CD4-positive, alpha-beta memory T cell (primary cell): ENCODE results near the gene HSD17B2. TPM values are rescaled to one million over a fixed set of nuclear protein-coding genes. Genes with fewer than 3 reads are reported as not detected.

Experiments
- CTCF ChIA-PET: fragments of 350-600 bp; sonication (Branson Sonifier 250); formaldehyde crosslinking; loops from one replicate; lab custom pipeline; 2021; ENCODE audit warnings: inconsistent platforms; ENCODE audit not compliant: partially characterized antibody; lab: Charles Lee
- POLR2A ChIA-PET: fragments of 350-600 bp; sonication (Branson Sonifier 250); formaldehyde crosslinking; loops from one replicate; lab custom pipeline; 2021; ENCODE audit not compliant: partially characterized antibody; lab: Charles Lee
- DNase-seq, 5 donors: peaks; one replicate each; pipeline versions ENCODE4 v3.0.0 to v3.0.0-alpha.2; 2020 to 2022; ENCODE audit warnings: mixed read lengths in 1 of 5
- H3K27ac ChIP-seq: one replicate; pipeline ENCODE4 v1.7.0; 2013; ENCODE audit warnings: low read depth, low read length
- H3K27me3 ChIP-seq: 2 replicates; pipeline ENCODE4 v1.7.0; 2013; ENCODE audit warnings: mild to moderate bottlenecking, low read length, moderate library complexity; ENCODE audit not compliant: insufficient read depth
- H3K36me3 ChIP-seq: 2 replicates; pipeline ENCODE4 v1.7.0; 2013; ENCODE audit warnings: mild to moderate bottlenecking, low read length, moderate library complexity; ENCODE audit not compliant: insufficient read depth
- H3K4me1 ChIP-seq: 2 replicates; pipeline ENCODE4 v1.7.0; 2013; ENCODE audit warnings: mild to moderate bottlenecking, low read length, moderate library complexity; ENCODE audit not compliant: insufficient read depth
- H3K4me3 ChIP-seq, 2 donors: one replicate each; pipeline ENCODE4 v1.7.0; 2013; ENCODE audit warnings: low read length in 2 of 2, mild to moderate bottlenecking in 1 of 2
- H3K9me3 ChIP-seq, 2 donors: one replicate each; pipeline ENCODE4 v1.7.0; 2013; ENCODE audit warnings: low read length in 2 of 2, control low read depth in 1 of 2; ENCODE audit not compliant: control insufficient read depth in 1 of 2
- H3K27ac Mint-ChIP-seq, 7 donors: one replicate each; pipeline ENCODE4 v1.8.0; 2020 to 2021; ENCODE audit warnings: mixed read lengths in 7 of 7, mild to moderate bottlenecking in 6 of 7, inconsistent platforms in 3 of 7, moderate library complexity in 3 of 7
- H3K27me3 Mint-ChIP-seq, 2 donors: one replicate each; pipeline ENCODE4 v1.8.0; 2020 to 2021; ENCODE audit warnings: mixed read lengths in 2 of 2
- H3K36me3 Mint-ChIP-seq, 2 donors: one replicate each; pipeline ENCODE4 v1.8.0; 2020 to 2021; ENCODE audit warnings: mixed read lengths in 2 of 2, inconsistent platforms in 1 of 2, mild to moderate bottlenecking in 1 of 2
- H3K4me1 Mint-ChIP-seq, 4 donors: one replicate each; pipeline ENCODE4 v1.8.0; 2020 to 2021; ENCODE audit warnings: mixed read lengths in 4 of 4, mild to moderate bottlenecking in 1 of 4
- H3K4me3 Mint-ChIP-seq, 8 donors: one replicate each; pipeline ENCODE4 v1.8.0; 2020 to 2021; ENCODE audit warnings: mixed read lengths in 8 of 8, mild to moderate bottlenecking in 7 of 8, moderate library complexity in 6 of 8, inconsistent platforms in 3 of 8
- H3K9me3 Mint-ChIP-seq, 8 donors: one replicate each; pipeline ENCODE4 v1.8.0; 2020 to 2021; ENCODE audit warnings: mixed read lengths in 8 of 8, mild to moderate bottlenecking in 5 of 8, inconsistent platforms in 3 of 8, moderate library complexity in 1 of 8
- intact Hi-C: fragments of 100-400 bp; cut with micrococcal nuclease; formaldehyde crosslinking; loops from one replicate; pipeline ENCODE4 v1.15.1; 2023
- polyA plus RNA-seq, 2 donors: library from polyadenylated mRNA; unstranded; fragments of 300-500 nt; fragmentation: Illumina TruSeq; gene quantifications; one replicate each; pipeline ENCODE4 v1.2.3, GENCODE V29; 2021
- total RNA-seq, 2 experiments: library from RNA; stranded (reverse); gene quantifications; one replicate each; pipeline ENCODE4 v1.2.3, GENCODE V29; 2021

HSD17B2 gene
- total and polyA plus RNA-seq, 4 experiments from 2014 or later: not detected

DNA sequence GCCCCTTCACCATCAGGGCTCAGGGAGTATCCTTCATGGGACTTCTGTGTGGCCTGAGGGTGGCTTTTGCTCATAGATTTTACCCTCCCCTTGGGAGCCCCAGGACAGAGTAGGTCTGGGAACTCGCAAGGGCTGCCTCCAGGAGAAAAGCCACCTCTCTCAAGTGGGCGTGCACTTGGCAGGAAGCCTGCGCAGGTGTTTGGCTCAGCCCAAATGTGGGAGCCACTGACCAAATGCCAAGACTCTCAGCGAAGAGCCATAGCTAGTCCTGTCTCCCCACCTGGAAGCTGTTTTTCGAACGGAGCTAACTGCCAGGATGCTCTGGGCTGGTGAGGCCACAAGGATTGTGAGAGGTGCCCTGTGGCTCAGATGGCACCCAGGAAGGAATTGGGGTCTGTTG, 2.0 kb upstream of the HSD17B2 start:
- intact Hi-C loops: no loop called here
- no peaks in the 10 kb centered on the region for H3K9me3 ChIP-seq
- H3K36me3 ChIP-seq: no peaks in the 10 kb centered on the region
- H3K4me1 ChIP-seq: no peaks in the 10 kb centered on the region
- H3K4me1 Mint-ChIP-seq: peaks cover 0 to 1% (median 0%) of the 10 kb centered on the region in 4 donors
- peaks cover 7 to 12% of the 10 kb centered on the region in 2 donors for H3K27me3 Mint-ChIP-seq
- H3K4me3 Mint-ChIP-seq: no peak overlapping the region
- DNase-seq: no peak
- H3K27ac ChIP-seq: no peak overlapping the region
- H3K36me3 Mint-ChIP-seq: no peaks in the 10 kb centered on the region
- ChIA-PET CTCF (interaction anchor here (3.3 kb wide), 1 partner anchor 198 kb away, joined by 18 read pairs; no protein-coding TSS in a partner anchor), POLR2A (no interaction called here)
- no peak overlapping the region for H3K4me3 ChIP-seq
- no peaks in the 10 kb centered on the region for H3K9me3 Mint-ChIP-seq
- no peak overlapping the region for H3K27ac Mint-ChIP-seq
- H3K27me3 ChIP-seq: no peaks in the 10 kb centered on the region

DNA sequence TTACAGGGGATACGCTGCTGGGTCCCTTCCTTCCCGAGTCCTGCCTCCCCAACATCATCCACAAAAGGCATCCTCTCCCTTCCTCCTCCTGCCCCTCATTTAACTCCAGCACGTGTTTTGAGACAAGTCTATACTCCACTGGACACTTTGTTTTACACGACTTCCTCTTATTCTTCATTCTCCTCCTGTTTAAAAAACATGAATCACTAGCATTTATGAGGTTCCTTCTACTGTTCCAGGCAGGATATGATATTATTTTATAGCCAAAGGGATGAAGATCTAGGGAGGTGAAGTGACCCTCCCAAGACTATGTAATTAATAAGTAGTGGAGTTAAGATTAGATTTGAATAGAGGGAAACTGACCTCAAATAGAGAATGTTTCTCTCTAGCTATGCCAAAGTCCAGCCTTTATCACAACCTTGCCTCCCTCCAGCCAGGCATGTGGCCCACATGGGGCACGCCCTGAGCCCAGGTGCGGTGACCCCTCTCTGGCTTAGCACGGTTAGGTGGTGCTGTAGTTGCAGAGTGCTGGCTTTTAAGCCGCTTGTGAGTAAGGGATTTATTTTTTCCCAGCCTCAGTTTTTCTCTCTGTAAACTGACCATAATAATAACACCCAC, 1.3 kb upstream of the HSD17B2 start:
- ChIA-PET CTCF (no interaction called here), POLR2A (no interaction called here)
- H3K27ac ChIP-seq: no peak overlapping the region
- peaks cover 0 to 1% (median 0%) of the 10 kb centered on the region in 4 donors for H3K4me1 Mint-ChIP-seq
- H3K4me3 ChIP-seq: no peak overlapping the region
- H3K36me3 Mint-ChIP-seq: no peaks in the 10 kb centered on the region
- H3K27me3 Mint-ChIP-seq: peaks cover 12 to 14% of the 10 kb centered on the region in 2 donors
- H3K36me3 ChIP-seq: no peaks in the 10 kb centered on the region
- H3K9me3 ChIP-seq: no peaks in the 10 kb centered on the region
- H3K27me3 ChIP-seq: no peaks in the 10 kb centered on the region
- intact Hi-C loops: no loop called here
- no peak overlapping the region for H3K27ac Mint-ChIP-seq
- no peak for DNase-seq
- H3K4me3 Mint-ChIP-seq: no peak overlapping the region
- H3K9me3 Mint-ChIP-seq: no peaks in the 10 kb centered on the region
- H3K4me1 ChIP-seq: no peaks in the 10 kb centered on the region

DNA sequence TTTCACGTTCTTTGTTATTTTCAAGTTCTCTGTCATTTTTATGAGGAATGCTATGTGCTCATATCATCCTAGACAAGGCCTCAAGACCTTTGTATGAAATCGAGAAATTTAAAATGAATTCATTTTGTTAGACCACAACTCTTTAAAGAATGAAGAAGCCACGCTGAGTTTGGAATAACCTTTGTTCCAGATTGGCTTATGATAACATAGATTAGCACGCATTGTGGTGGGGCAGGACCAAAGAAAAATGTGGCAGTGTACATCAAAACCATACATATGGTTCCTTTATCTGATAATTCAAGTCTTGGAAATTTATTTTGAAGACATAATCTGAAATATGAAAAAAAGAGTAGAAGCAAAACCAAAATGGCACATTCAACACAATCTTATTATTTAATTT, 2.2 kb downstream of the HSD17B2 start:
- Mint-ChIP-seq H3K27me3 (peaks cover 14 to 18% of the 10 kb centered on the region in 2 donors), H3K4me1 (peaks cover 0 to 1% (median 0%) of the 10 kb centered on the region in 4 donors), H3K36me3 (no peaks in the 10 kb centered on the region), H3K27ac (no peak overlapping the region), H3K9me3 (no peaks in the 10 kb centered on the region), H3K4me3 (no peak overlapping the region)
- DNase-seq: no peak
- no peaks in the 10 kb centered on the region for H3K9me3 ChIP-seq
- no peaks in the 10 kb centered on the region for H3K36me3 ChIP-seq
- no peaks in the 10 kb centered on the region for H3K27me3 ChIP-seq
- H3K27ac ChIP-seq: no peak overlapping the region
- intact Hi-C loops: no loop called here
- H3K4me1 ChIP-seq: no peaks in the 10 kb centered on the region
- POLR2A ChIA-PET: no interaction called here
- CTCF ChIA-PET: no interaction called here
- no peak overlapping the region for H3K4me3 ChIP-seq

DNA sequence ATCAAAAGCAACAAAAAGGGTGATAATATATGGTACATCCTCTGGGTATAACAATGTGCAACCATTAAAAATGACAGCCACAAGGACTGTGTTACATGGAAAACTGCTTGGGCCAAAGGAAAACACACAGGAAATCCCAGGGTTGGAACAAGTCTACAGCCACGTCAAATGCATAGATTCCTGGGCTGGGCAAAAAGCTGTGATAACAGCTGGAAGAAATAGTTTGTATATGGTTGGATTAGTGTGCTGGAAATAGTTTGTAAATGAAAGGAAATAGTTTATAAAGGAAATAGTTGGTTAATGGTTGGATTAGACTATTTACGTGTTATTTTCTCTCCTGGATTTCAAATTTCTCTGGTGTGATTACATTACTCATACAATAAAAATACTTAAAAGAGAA, 2.6 kb downstream of the HSD17B2 start:
- intact Hi-C loops: no loop called here
- H3K36me3 Mint-ChIP-seq: no peaks in the 10 kb centered on the region
- peaks cover 0 to 1% (median 0%) of the 10 kb centered on the region in 4 donors for H3K4me1 Mint-ChIP-seq
- Histone ChIP-seq H3K36me3 (no peaks in the 10 kb centered on the region), H3K27me3 (no peaks in the 10 kb centered on the region), H3K4me3 (no peak overlapping the region), H3K9me3 (no peaks in the 10 kb centered on the region), H3K4me1 (no peaks in the 10 kb centered on the region), H3K27ac (no peak overlapping the region)
- no peak overlapping the region for H3K27ac Mint-ChIP-seq
- H3K4me3 Mint-ChIP-seq: no peak overlapping the region
- no peaks in the 10 kb centered on the region for H3K9me3 Mint-ChIP-seq
- H3K27me3 Mint-ChIP-seq: peaks cover 12 to 16% of the 10 kb centered on the region in 2 donors
- ChIA-PET POLR2A (no interaction called here), CTCF (no interaction called here)
- DNase-seq: no peak

DNA sequence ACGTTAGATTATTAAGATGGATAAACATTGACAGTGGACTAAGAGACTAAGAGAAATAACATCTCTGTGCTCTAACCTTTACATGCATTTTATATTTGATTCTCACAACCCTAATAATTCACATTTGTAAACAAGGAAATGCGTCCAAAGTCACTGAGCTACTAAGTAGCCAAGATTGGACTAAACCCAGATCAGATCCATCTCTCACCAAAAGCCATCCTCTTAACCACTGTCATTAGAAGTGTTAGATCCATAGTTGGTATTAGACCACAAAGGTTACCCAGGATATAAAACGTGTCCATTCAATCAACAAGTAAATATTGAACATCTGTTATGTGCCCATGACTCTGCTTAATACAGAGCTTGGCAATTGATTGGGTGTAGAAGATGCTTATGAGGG, 5.2 kb downstream of the HSD17B2 start:
- DNase-seq: no peak
- Mint-ChIP-seq H3K9me3 (no peaks in the 10 kb centered on the region), H3K27ac (no peak overlapping the region), H3K4me3 (no peak overlapping the region), H3K4me1 (peaks cover 0 to 1% (median 0%) of the 10 kb centered on the region in 4 donors), H3K36me3 (no peaks in the 10 kb centered on the region), H3K27me3 (peaks cover 11 to 16% of the 10 kb centered on the region in 2 donors)
- H3K27ac ChIP-seq: no peak overlapping the region
- no peaks in the 10 kb centered on the region for H3K9me3 ChIP-seq
- ChIA-PET POLR2A (no interaction called here), CTCF (no interaction called here)
- no peak overlapping the region for H3K4me3 ChIP-seq
- H3K4me1 ChIP-seq: no peaks in the 10 kb centered on the region
- H3K36me3 ChIP-seq: no peaks in the 10 kb centered on the region
- H3K27me3 ChIP-seq: no peaks in the 10 kb centered on the region
- intact Hi-C loops: no loop called here

DNA sequence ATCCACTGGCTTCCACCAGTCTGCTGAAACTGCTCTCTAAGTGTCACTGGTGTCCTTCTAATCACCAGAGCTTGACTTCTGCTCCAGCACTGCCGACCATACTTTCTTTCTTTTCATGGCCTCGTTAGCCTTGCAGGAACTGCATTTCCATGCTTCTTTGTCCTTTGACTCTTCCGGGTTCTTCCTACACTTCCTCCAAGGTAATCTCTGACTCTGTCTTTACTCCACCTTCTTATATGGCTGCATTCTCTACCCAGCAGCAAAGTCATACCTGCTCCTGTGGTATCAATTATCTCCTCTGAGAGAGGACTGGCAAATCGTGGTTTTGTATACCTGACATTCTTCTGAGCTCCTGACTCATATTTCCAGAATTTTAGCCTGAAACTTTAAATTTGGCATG, 6.5 kb downstream of the HSD17B2 start:
- no peak overlapping the region for H3K27ac ChIP-seq
- H3K4me1 Mint-ChIP-seq: no peaks in the 10 kb centered on the region
- no peaks in the 10 kb centered on the region for H3K9me3 Mint-ChIP-seq
- H3K4me3 Mint-ChIP-seq: no peak overlapping the region
- no peaks in the 10 kb centered on the region for H3K9me3 ChIP-seq
- no peaks in the 10 kb centered on the region for H3K4me1 ChIP-seq
- no peak overlapping the region for H3K27ac Mint-ChIP-seq
- no peak overlapping the region for H3K4me3 ChIP-seq
- H3K36me3 Mint-ChIP-seq: no peaks in the 10 kb centered on the region
- H3K27me3 Mint-ChIP-seq: peaks cover 11 to 14% of the 10 kb centered on the region in 2 donors
- POLR2A ChIA-PET: no interaction called here
- CTCF ChIA-PET: no interaction called here
- intact Hi-C loops: no loop called here
- DNase-seq: no peak
- no peaks in the 10 kb centered on the region for H3K36me3 ChIP-seq
- no peaks in the 10 kb centered on the region for H3K27me3 ChIP-seq

DNA sequence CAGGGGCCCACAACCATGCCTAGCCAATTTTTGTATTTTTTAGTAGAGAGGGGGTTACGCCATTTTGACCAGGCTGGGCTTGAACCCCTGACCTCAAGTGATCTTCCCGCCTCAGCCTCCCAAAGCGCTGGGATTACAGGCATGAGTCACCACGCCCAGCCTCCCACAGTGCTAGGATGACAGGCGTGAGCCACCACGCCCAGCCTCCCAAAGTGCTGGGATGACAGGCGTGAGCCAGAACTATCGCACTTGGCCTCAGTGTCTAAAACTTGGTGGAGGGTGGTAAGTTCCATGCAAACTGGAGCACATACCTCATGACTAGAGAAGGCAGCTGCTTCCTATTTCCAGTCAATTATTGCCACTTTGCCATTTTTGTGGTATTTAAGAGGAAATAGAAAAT, 7.1 kb downstream of the HSD17B2 start:
- H3K27ac Mint-ChIP-seq: no peak overlapping the region
- no peak for DNase-seq
- intact Hi-C loops: no loop called here

More for the DNA sequence above, 7.1 kb downstream of the HSD17B2 start:
- H3K9me3 ChIP-seq: no peaks in the 10 kb centered on the region
- H3K27me3 Mint-ChIP-seq: peaks cover 11 to 14% of the 10 kb centered on the region in 2 donors
- H3K4me1 ChIP-seq: no peaks in the 10 kb centered on the region
- no peak overlapping the region for H3K4me3 ChIP-seq
- H3K4me3 Mint-ChIP-seq: no peak overlapping the region
- H3K36me3 ChIP-seq: no peaks in the 10 kb centered on the region
- no peaks in the 10 kb centered on the region for H3K27me3 ChIP-seq
- H3K9me3 Mint-ChIP-seq: no peaks in the 10 kb centered on the region
- CTCF ChIA-PET: no interaction called here
- H3K27ac ChIP-seq: no peak overlapping the region
- POLR2A ChIA-PET: no interaction called here
- H3K36me3 Mint-ChIP-seq: no peaks in the 10 kb centered on the region
- no peaks in the 10 kb centered on the region for H3K4me1 Mint-ChIP-seq
